ENCODE measurements around the gene DMGDH. TPM values are rescaled to one million over a fixed set of nuclear protein-coding genes. Genes with fewer than 3 reads are reported as not detected.

The DMGDH gene
- total and polyA plus RNA-seq, 2 donors from 2014 or later: 10.4 to 39.7 TPM

DNA sequence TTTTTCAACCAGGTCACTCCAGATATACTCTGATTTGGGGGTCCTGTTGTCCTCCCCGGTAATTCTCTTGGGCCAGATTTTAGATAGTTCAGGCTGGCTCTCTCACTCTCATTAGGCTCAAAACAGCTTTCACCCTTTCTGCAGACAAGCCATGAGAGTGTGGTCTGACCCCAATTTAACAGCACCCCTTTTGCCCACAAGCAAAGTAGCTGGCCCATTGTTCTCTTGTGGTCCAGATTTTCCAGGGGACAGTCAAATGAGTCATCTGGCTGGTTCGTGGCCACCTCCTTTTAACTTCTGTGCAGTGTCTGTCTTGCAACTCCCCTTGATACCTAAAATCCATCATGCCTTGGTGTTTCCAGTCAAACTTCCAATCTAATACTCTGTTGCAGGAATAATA, 16.6 kb upstream of the DMGDH start:
- DNase-seq (no peak), FAIRE-seq (no peak)
- Histone ChIP-seq H3K27me3 (ENCODE audit: control insufficient read depth, insufficient read depth, low read length) (no peaks in the 10 kb centered on the region), H3K36me3 (ENCODE audit: control insufficient read depth in 2 of 3, insufficient read depth in 3 of 3, low read length in 3 of 3) (peaks cover 0 to 20% (median 4%) of the 10 kb centered on the region in 3 donors), H3K4me3 (ENCODE audit: low read length in 3 of 3) (no peak overlapping the region), H3K4me1 (ENCODE audit: control insufficient read depth in 2 of 3, insufficient read depth in 2 of 3, low read depth in 1 of 3, low read length in 3 of 3) (no peaks in the 10 kb centered on the region), H3K27ac (ENCODE audit: low read depth in 2 of 2, low read length in 2 of 2) (no peak overlapping the region), H3K9me3 (ENCODE audit: control insufficient read depth in 2 of 3, insufficient read depth in 1 of 3, low read length in 3 of 3) (no peaks in the 10 kb centered on the region), H3K9ac (ENCODE audit: low read length in 3 of 3) (no peak overlapping the region)
- TF ChIP-seq, protein P1, sequence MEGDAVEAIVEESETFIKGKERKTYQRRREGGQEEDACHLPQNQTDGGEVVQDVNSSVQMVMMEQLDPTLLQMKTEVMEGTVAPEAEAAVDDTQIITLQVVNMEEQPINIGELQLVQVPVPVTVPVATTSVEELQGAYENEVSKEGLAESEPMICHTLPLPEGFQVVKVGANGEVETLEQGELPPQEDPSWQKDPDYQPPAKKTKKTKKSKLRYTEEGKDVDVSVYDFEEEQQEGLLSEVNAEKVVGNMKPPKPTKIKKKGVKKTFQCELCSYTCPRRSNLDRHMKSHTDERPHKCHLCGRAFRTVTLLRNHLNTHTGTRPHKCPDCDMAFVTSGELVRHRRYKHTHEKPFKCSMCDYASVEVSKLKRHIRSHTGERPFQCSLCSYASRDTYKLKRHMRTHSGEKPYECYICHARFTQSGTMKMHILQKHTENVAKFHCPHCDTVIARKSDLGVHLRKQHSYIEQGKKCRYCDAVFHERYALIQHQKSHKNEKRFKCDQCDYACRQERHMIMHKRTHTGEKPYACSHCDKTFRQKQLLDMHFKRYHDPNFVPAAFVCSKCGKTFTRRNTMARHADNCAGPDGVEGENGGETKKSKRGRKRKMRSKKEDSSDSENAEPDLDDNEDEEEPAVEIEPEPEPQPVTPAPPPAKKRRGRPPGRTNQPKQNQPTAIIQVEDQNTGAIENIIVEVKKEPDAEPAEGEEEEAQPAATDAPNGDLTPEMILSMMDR (IDR thresholded peaks at IDR 0.05; ENCODE audit: borderline replicate concordance, extremely low read depth, insufficient read depth): no peak
- intact Hi-C loops (cut with DNase I): no loop called here

DNA sequence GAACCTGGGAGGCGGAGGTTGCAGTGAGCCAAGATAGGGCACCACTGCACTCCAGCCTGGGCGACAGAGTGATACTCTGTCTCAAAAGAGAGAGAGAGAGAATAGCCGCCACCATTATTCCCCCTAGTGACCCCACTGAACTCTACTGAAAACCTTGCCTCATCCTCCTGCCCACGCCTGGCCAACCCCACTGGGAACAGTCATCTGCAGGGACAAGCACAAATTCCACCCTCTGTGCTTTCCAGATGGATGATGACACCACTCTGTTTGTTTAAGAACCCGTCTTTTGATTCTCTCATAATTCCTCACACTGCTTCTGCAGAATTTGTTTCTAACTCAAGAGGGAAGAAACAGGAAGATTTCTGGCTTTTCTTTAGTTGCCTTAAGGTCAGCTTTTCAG, 12.3 kb upstream of the DMGDH start:
- no peaks in the 10 kb centered on the region for H3K9me3 ChIP-seq (ENCODE audit: control insufficient read depth in 2 of 3, insufficient read depth in 1 of 3, low read length in 3 of 3)
- intact Hi-C loops (cut with DNase I): no loop called here
- FAIRE-seq (no peak), DNase-seq (no peak)
- no peak overlapping the region for H3K27ac ChIP-seq (ENCODE audit: low read depth in 2 of 2, low read length in 2 of 2)
- no peaks in the 10 kb centered on the region for H3K27me3 ChIP-seq (ENCODE audit: control insufficient read depth, insufficient read depth, low read length)
- H3K9ac ChIP-seq (ENCODE audit: low read length in 3 of 3): no peak overlapping the region
- peaks cover 0 to 26% (median 2%) of the 10 kb centered on the region in 3 donors for H3K36me3 ChIP-seq (ENCODE audit: control insufficient read depth in 2 of 3, insufficient read depth in 3 of 3, low read length in 3 of 3)
- TF ChIP-seq, protein P1 (IDR thresholded peaks at IDR 0.05; ENCODE audit: borderline replicate concordance, extremely low read depth, insufficient read depth): no peak
- H3K4me3 ChIP-seq (ENCODE audit: low read length in 3 of 3): no peak overlapping the region
- peaks cover 0 to 13% (median 2%) of the 10 kb centered on the region in 3 donors for H3K4me1 ChIP-seq (ENCODE audit: control insufficient read depth in 2 of 3, insufficient read depth in 2 of 3, low read depth in 1 of 3, low read length in 3 of 3)

- no peak for DNase-seq
- intact Hi-C loops (cut with DNase I): no loop called here
- no peaks in the 10 kb centered on the region for H3K27me3 ChIP-seq (ENCODE audit: control insufficient read depth, insufficient read depth, low read length)
- FAIRE-seq: no peak
- H3K9ac ChIP-seq (ENCODE audit: low read length in 3 of 3): no peak overlapping the region
- H3K4me1 ChIP-seq (ENCODE audit: control insufficient read depth in 2 of 3, insufficient read depth in 2 of 3, low read depth in 1 of 3, low read length in 3 of 3): peaks cover 0 to 13% (median 5%) of the 10 kb centered on the region in 3 donors
- TF ChIP-seq, protein P1 (IDR thresholded peaks at IDR 0.05; ENCODE audit: borderline replicate concordance, extremely low read depth, insufficient read depth): no peak
- H3K27ac ChIP-seq (ENCODE audit: low read depth in 2 of 2, low read length in 2 of 2): no peak overlapping the region
- H3K9me3 ChIP-seq (ENCODE audit: control insufficient read depth in 2 of 3, insufficient read depth in 1 of 3, low read length in 3 of 3): no peaks in the 10 kb centered on the region
- H3K4me3 ChIP-seq (ENCODE audit: low read length in 3 of 3): no peak overlapping the region
- peaks cover 0 to 19% (median 2%) of the 10 kb centered on the region in 3 donors for H3K36me3 ChIP-seq (ENCODE audit: control insufficient read depth in 2 of 3, insufficient read depth in 3 of 3, low read length in 3 of 3)
Observed at GRCh38 chr5:79080804-79081203, 11.3 kb upstream of the DMGDH start.
